Measurements from ENCODE around the gene WWC2.

The WWC2 gene

GRCh38 chr4:183345261-183345660 is 246.2 kb downstream of the WWC2 start:
- TF ChIP-seq FOXM1 (IDR thresholded peaks at IDR 0.05; ENCODE audit: borderline replicate concordance, low read depth), result no peak
- TF ChIP-seq ZBTB7A (IDR thresholded peaks at IDR 0.05; ENCODE audit: low read depth), result no peak
- TF ChIP-seq CEBPB (IDR thresholded peaks at IDR 0.05), result no peak
- no peak for TF ChIP-seq TAF1 (IDR thresholded peaks at IDR 0.05; ENCODE audit: low read depth)
- no peak for TF ChIP-seq NFIC (IDR thresholded peaks at IDR 0.05)
- no peak for TF ChIP-seq YY1 (IDR thresholded peaks at IDR 0.05; ENCODE audit: low read depth)
- TF ChIP-seq EGR1 (IDR thresholded peaks at IDR 0.05), result no peak
- no peak for TF ChIP-seq USF1 (IDR thresholded peaks at IDR 0.05)
- TF ChIP-seq MAX (IDR thresholded peaks at IDR 0.05), result no peak
- TF ChIP-seq CREB1 (IDR thresholded peaks at IDR 0.05; ENCODE audit: low read depth), result no peak
- no peak for TF ChIP-seq TEAD4 (IDR thresholded peaks at IDR 0.05)
- no peak for TF ChIP-seq TCF12 (IDR thresholded peaks at IDR 0.05; ENCODE audit: low read depth)
- TF ChIP-seq EP300 (IDR thresholded peaks at IDR 0.05; ENCODE audit: borderline replicate concordance), result no peak
- no peak for TF ChIP-seq RAD21 (IDR thresholded peaks at IDR 0.05; ENCODE audit: low read depth)
- TF ChIP-seq REST (IDR thresholded peaks at IDR 0.05; ENCODE audit: low read depth), result no peak

- TF ChIP-seq CREB1 (IDR thresholded peaks at IDR 0.05; ENCODE audit: low read depth) (no peak), EGR1 (IDR thresholded peaks at IDR 0.05) (no peak), YY1 (IDR thresholded peaks at IDR 0.05; ENCODE audit: low read depth) (no peak), EP300 (IDR thresholded peaks at IDR 0.05; ENCODE audit: borderline replicate concordance) (no peak), USF1 (IDR thresholded peaks at IDR 0.05) (no peak), TEAD4 (IDR thresholded peaks at IDR 0.05) (no peak), TAF1 (IDR thresholded peaks at IDR 0.05; ENCODE audit: low read depth) (no peak), CEBPB (IDR thresholded peaks at IDR 0.05) (no peak), RAD21 (IDR thresholded peaks at IDR 0.05; ENCODE audit: low read depth) (no peak), ZBTB7A (IDR thresholded peaks at IDR 0.05; ENCODE audit: low read depth) (no peak), MAX (IDR thresholded peaks at IDR 0.05) (no peak), NFIC (IDR thresholded peaks at IDR 0.05) (no peak), TCF12 (IDR thresholded peaks at IDR 0.05; ENCODE audit: low read depth) (no peak), FOXM1 (IDR thresholded peaks at IDR 0.05; ENCODE audit: borderline replicate concordance, low read depth) (no peak)
These were observed 248.1 kb downstream of the WWC2 start for GRCh38 chr4:183347146-183347545.

- TF ChIP-seq TEAD4 (IDR thresholded peaks at IDR 0.05) (no peak), CEBPB (IDR thresholded peaks at IDR 0.05) (no peak), RAD21 (IDR thresholded peaks at IDR 0.05; ENCODE audit: low read depth) (no peak), TAF1 (IDR thresholded peaks at IDR 0.05; ENCODE audit: low read depth) (no peak), EGR1 (IDR thresholded peaks at IDR 0.05) (no peak), YY1 (IDR thresholded peaks at IDR 0.05; ENCODE audit: low read depth) (no peak), CREB1 (IDR thresholded peaks at IDR 0.05; ENCODE audit: low read depth) (no peak), NFIC (IDR thresholded peaks at IDR 0.05) (no peak), EP300 (IDR thresholded peaks at IDR 0.05; ENCODE audit: borderline replicate concordance) (no peak), FOXM1 (IDR thresholded peaks at IDR 0.05; ENCODE audit: borderline replicate concordance, low read depth) (no peak)
These were observed 248.5 kb downstream of the WWC2 start for GRCh38 chr4:183347566-183347965.

GRCh38 chr4:183348136-183348535 is 249.1 kb downstream of the WWC2 start:
- TF ChIP-seq NFIC (IDR thresholded peaks at IDR 0.05) (no peak), YY1 (IDR thresholded peaks at IDR 0.05; ENCODE audit: low read depth) (no peak), TCF12 (IDR thresholded peaks at IDR 0.05; ENCODE audit: low read depth) (no peak), REST (IDR thresholded peaks at IDR 0.05; ENCODE audit: low read depth) (no peak), MAX (IDR thresholded peaks at IDR 0.05) (no peak), RAD21 (IDR thresholded peaks at IDR 0.05; ENCODE audit: low read depth) (no peak), FOXM1 (IDR thresholded peaks at IDR 0.05; ENCODE audit: borderline replicate concordance, low read depth) (no peak), TEAD4 (IDR thresholded peaks at IDR 0.05) (no peak), CEBPB (IDR thresholded peaks at IDR 0.05) (no peak), ZBTB7A (IDR thresholded peaks at IDR 0.05; ENCODE audit: low read depth) (no peak), EP300 (IDR thresholded peaks at IDR 0.05; ENCODE audit: borderline replicate concordance) (no peak), CREB1 (IDR thresholded peaks at IDR 0.05; ENCODE audit: low read depth) (no peak), USF1 (IDR thresholded peaks at IDR 0.05) (no peak)

Data from Ishikawa (cell line).